GM18511 (cell line): Measurements from ENCODE around the gene RNF222.
"Not testable (repeated sequence)": the region's sequence is repeated elsewhere in the genome, so short reads cannot be mapped to it uniquely, and the experiment has no call there.

Experiments
- ATAC-seq: cut with Tn5 transposase; IDR thresholded peaks from one replicate; pipeline ENCODE4 v1.9.1; 2021; ENCODE audit warnings: mild to moderate bottlenecking, moderate library complexity; ENCODE audit not compliant: unreplicated experiment

The RNF222 gene

GRCh38 chr17:8413328-8413727, 15.7 kb upstream of the RNF222 start:
- ATAC-seq: no peak

- ATAC-seq: no peak
Observed at GRCh38 chr17:8412089-8412488, 14.5 kb upstream of the RNF222 start.

- ATAC-seq: no peak
Observed at GRCh38 chr17:8410883-8411238, 13.2 kb upstream of the RNF222 start.

GRCh38 chr17:8409966-8410882, 12.6 kb upstream of the RNF222 start:
- no peak for ATAC-seq

GRCh38 chr17:8408371-8408770, 10.7 kb upstream of the RNF222 start:
- ATAC-seq: no peak

- no peak for ATAC-seq
Observed at GRCh38 chr17:8406174-8406573, 8.5 kb upstream of the RNF222 start.

- ATAC-seq: no peak
Observed at GRCh38 chr17:8405499-8406016, 7.9 kb upstream of the RNF222 start.

- ATAC-seq: no peak
Observed at GRCh38 chr17:8402921-8403536, 5.4 kb upstream of the RNF222 start.

- ATAC-seq: no peak
Observed at GRCh38 chr17:8401107-8401506, 3.5 kb upstream of the RNF222 start.

GRCh38 chr17:8398980-8399379, 1.4 kb upstream of the RNF222 start:
- no peak for ATAC-seq

- not testable (repeated sequence) for ATAC-seq
Observed at GRCh38 chr17:8394497-8394896, 3.1 kb downstream of the RNF222 start.

GRCh38 chr17:8393470-8394231, 4.0 kb downstream of the RNF222 start:
- no peak for ATAC-seq

GRCh38 chr17:8392674-8393469, 4.8 kb downstream of the RNF222 start:
- ATAC-seq: no peak

GRCh38 chr17:8392274-8392673, 5.4 kb downstream of the RNF222 start:
- no peak for ATAC-seq

GRCh38 chr17:8391711-8392110, 5.9 kb downstream of the RNF222 start:
- ATAC-seq: no peak

GRCh38 chr17:8387914-8388651, 9.5 kb downstream of the RNF222 start:
- ATAC-seq: no peak

- ATAC-seq: no peak
Observed at GRCh38 chr17:8386841-8387240, 10.8 kb downstream of the RNF222 start.

- no peak for ATAC-seq
Observed at GRCh38 chr17:8384801-8385378, 12.7 kb downstream of the RNF222 start.

GRCh38 chr17:8383143-8383822, 14.3 kb downstream of the RNF222 start, which contains the start of gene RPL26:
Gene RPL26, minus strand, starts transcription at chr17:8383193. Its CDS starts 883 bp downstream, at chr17:8382310.
- peak; percentile 87 for ATAC-seq
